ENCODE data around the gene AK8.

The AK8 gene

GRCh38 chr9:132769906-132770769 is 107.9 kb downstream of the AK8 start:
- Mint-ChIP-seq H3K9me3 (peaks cover 13 to 18% of the 10 kb centered on the region in 2 donors), H3K4me3 (peak overlapping the region; percentile 93 to 95), H3K4me1 (peaks cover 23% of the 10 kb centered on the region), H3K27me3 (no peaks in the 10 kb centered on the region), H3K27ac (peak overlapping the region; percentile 96 to 99)
- ATAC-seq (peak; percentile 84), DNase-seq (peak; percentile 62 to 75)

- peak overlapping the region; percentile 93 to 95 for H3K4me3 Mint-ChIP-seq
- ATAC-seq: peak; percentile 78
- DNase-seq: peak; percentile 55 to 75
- H3K9me3 Mint-ChIP-seq: peaks cover 13 to 18% of the 10 kb centered on the region in 2 donors
- no peaks in the 10 kb centered on the region for H3K27me3 Mint-ChIP-seq
- peak overlapping the region; percentile 96 to 99 for H3K27ac Mint-ChIP-seq
- H3K4me1 Mint-ChIP-seq: peaks cover 23% of the 10 kb centered on the region
Measured at GRCh38 chr9:132768932-132769905, 108.9 kb downstream of the AK8 start.

- ATAC-seq (no peak), DNase-seq (no peak)
- Mint-ChIP-seq H3K9me3 (no peaks in the 10 kb centered on the region), H3K27ac (no peak overlapping the region), H3K4me1 (peaks cover 6% of the 10 kb centered on the region), H3K4me3 (no peak overlapping the region), H3K27me3 (no peaks in the 10 kb centered on the region)
Measured at GRCh38 chr9:132763574-132763973, 114.5 kb downstream of the AK8 start.

- Mint-ChIP-seq H3K27ac (no peak overlapping the region), H3K4me1 (peaks cover 5% of the 10 kb centered on the region), H3K4me3 (no peak overlapping the region), H3K27me3 (no peaks in the 10 kb centered on the region), H3K9me3 (no peaks in the 10 kb centered on the region)
- DNase-seq (no peak), ATAC-seq (no peak)
Measured at GRCh38 chr9:132762896-132763295, 115.2 kb downstream of the AK8 start.

GRCh38 chr9:132761602-132762001 is 116.5 kb downstream of the AK8 start:
- Mint-ChIP-seq H3K27ac (no peak overlapping the region), H3K27me3 (no peaks in the 10 kb centered on the region), H3K4me1 (no peaks in the 10 kb centered on the region), H3K4me3 (no peak overlapping the region), H3K9me3 (no peaks in the 10 kb centered on the region)
- no peak for DNase-seq
- ATAC-seq: no peak

GRCh38 chr9:132760057-132760456 is 118.0 kb downstream of the AK8 start:
- Mint-ChIP-seq H3K4me3 (no peak overlapping the region), H3K27me3 (no peaks in the 10 kb centered on the region), H3K4me1 (no peaks in the 10 kb centered on the region), H3K9me3 (no peaks in the 10 kb centered on the region), H3K27ac (no peak overlapping the region)
- no peak for DNase-seq
- ATAC-seq: no peak

GRCh38 chr9:132757016-132757415 is 121.1 kb downstream of the AK8 start:
- Mint-ChIP-seq H3K27ac (no peak overlapping the region), H3K4me3 (no peak overlapping the region), H3K9me3 (no peaks in the 10 kb centered on the region), H3K4me1 (no peaks in the 10 kb centered on the region), H3K27me3 (no peaks in the 10 kb centered on the region)
- ATAC-seq (no peak), DNase-seq (no peak)

- H3K4me3 Mint-ChIP-seq: no peak overlapping the region
- no peak overlapping the region for H3K27ac Mint-ChIP-seq
- no peaks in the 10 kb centered on the region for H3K9me3 Mint-ChIP-seq
- DNase-seq (no peak), ATAC-seq (no peak)
- no peaks in the 10 kb centered on the region for H3K4me1 Mint-ChIP-seq
- no peaks in the 10 kb centered on the region for H3K27me3 Mint-ChIP-seq
Measured at GRCh38 chr9:132756214-132756845, 121.8 kb downstream of the AK8 start.

GRCh38 chr9:132755096-132755495 is 123.0 kb downstream of the AK8 start:
- no peaks in the 10 kb centered on the region for H3K4me1 Mint-ChIP-seq
- no peaks in the 10 kb centered on the region for H3K9me3 Mint-ChIP-seq
- DNase-seq (no peak), ATAC-seq (no peak)
- peak overlapping the region in 1 of 2 donors; percentile 68 for H3K27ac Mint-ChIP-seq
- peaks cover 6% of the 10 kb centered on the region for H3K27me3 Mint-ChIP-seq
- no peak overlapping the region for H3K4me3 Mint-ChIP-seq

GRCh38 chr9:132754236-132754635 is 123.8 kb downstream of the AK8 start:
- Mint-ChIP-seq H3K4me1 (no peaks in the 10 kb centered on the region), H3K27me3 (peaks cover 7% of the 10 kb centered on the region), H3K4me3 (no peak overlapping the region), H3K27ac (no peak overlapping the region), H3K9me3 (no peaks in the 10 kb centered on the region)
- DNase-seq: no peak
- ATAC-seq: no peak

GRCh38 chr9:132753593-132753880 is 124.5 kb downstream of the AK8 start:
- ATAC-seq: no peak
- H3K27ac Mint-ChIP-seq: no peak overlapping the region
- H3K27me3 Mint-ChIP-seq: peaks cover 7% of the 10 kb centered on the region
- H3K4me1 Mint-ChIP-seq: no peaks in the 10 kb centered on the region
- no peaks in the 10 kb centered on the region for H3K9me3 Mint-ChIP-seq
- DNase-seq: no peak
- H3K4me3 Mint-ChIP-seq: no peak overlapping the region

- H3K4me3 Mint-ChIP-seq: no peak overlapping the region
- ATAC-seq (no peak), DNase-seq (no peak)
- no peaks in the 10 kb centered on the region for H3K4me1 Mint-ChIP-seq
- no peak overlapping the region for H3K27ac Mint-ChIP-seq
- H3K27me3 Mint-ChIP-seq: peaks cover 7% of the 10 kb centered on the region
- no peaks in the 10 kb centered on the region for H3K9me3 Mint-ChIP-seq
Measured at GRCh38 chr9:132752877-132753592, 125.0 kb downstream of the AK8 start.

- no peak for DNase-seq
- Mint-ChIP-seq H3K27me3 (peaks cover 16% of the 10 kb centered on the region), H3K27ac (peak overlapping the region in 1 of 2 donors; percentile 75), H3K4me1 (no peaks in the 10 kb centered on the region), H3K4me3 (no peak overlapping the region), H3K9me3 (no peaks in the 10 kb centered on the region)
- no peak for ATAC-seq
Measured at GRCh38 chr9:132750668-132751067, 127.4 kb downstream of the AK8 start.

- H3K27ac Mint-ChIP-seq: no peak overlapping the region
- H3K4me3 Mint-ChIP-seq: no peak overlapping the region
- ATAC-seq (no peak), DNase-seq (no peak)
- H3K9me3 Mint-ChIP-seq: no peaks in the 10 kb centered on the region
- H3K27me3 Mint-ChIP-seq: peaks cover 30% of the 10 kb centered on the region
- H3K4me1 Mint-ChIP-seq: no peaks in the 10 kb centered on the region
Measured at GRCh38 chr9:132749306-132749705, 128.8 kb downstream of the AK8 start.

GRCh38 chr9:132748450-132748849 is 129.6 kb downstream of the AK8 start:
- Mint-ChIP-seq H3K27ac (no peak overlapping the region), H3K9me3 (no peaks in the 10 kb centered on the region), H3K4me3 (no peak overlapping the region), H3K27me3 (peaks cover 38% of the 10 kb centered on the region), H3K4me1 (no peaks in the 10 kb centered on the region)
- ATAC-seq: no peak
- DNase-seq: no peak
